WTC11 (cell line): ENCODE results near the gene TNK2. TPM values are rescaled to one million over a fixed set of nuclear protein-coding genes. Genes with fewer than 3 reads are reported as not detected.

ENCODE experiments used
- ATAC-seq: fragments of 200-7000 bp; cut with Tn5 transposase; 2 replicates; pipeline ENCODE4 v1.10.0; 2021; ENCODE audit warnings: mild to moderate bottlenecking, moderate library complexity
- CTCF ChIA-PET: fragments of 300-600 bp; sonication (Branson Sonifier 250); formaldehyde crosslinking; loops from one replicate; lab custom pipeline; 2021; ENCODE audit warnings: antibody characterized with exemption; lab: Charles Lee
- POLR2A ChIA-PET: fragments of 350-600 bp; sonication (Branson Sonifier 250); formaldehyde crosslinking; loops from one replicate; lab custom pipeline; 2021; ENCODE audit warnings: antibody characterized with exemption; lab: Charles Lee
- DNase-seq: peaks from one replicate; pipeline ENCODE4 v3.0.0; 2021; ENCODE audit warnings: low spot score
- H3K27ac Mint-ChIP-seq: 2 replicates; pipeline ENCODE4 v1.8.0; 2021; ENCODE audit warnings: mixed read lengths
- H3K27me3 Mint-ChIP-seq: 2 replicates; pipeline ENCODE4 v1.8.0; 2021; ENCODE audit warnings: low read depth, mild to moderate bottlenecking, moderate library complexity, mixed read lengths
- H3K36me3 Mint-ChIP-seq: 2 replicates; pipeline ENCODE4 v1.8.0; 2021; ENCODE audit warnings: mixed read lengths
- H3K4me1 Mint-ChIP-seq: 2 replicates; pipeline ENCODE4 v1.8.0; 2022; ENCODE audit warnings: mixed read lengths
- H3K4me3 Mint-ChIP-seq: 2 replicates; pipeline ENCODE4 v1.8.0; 2021; ENCODE audit warnings: mild to moderate bottlenecking, moderate library complexity, mixed read lengths
- H3K9me3 Mint-ChIP-seq: 2 replicates; pipeline ENCODE4 v1.8.0; 2021; ENCODE audit warnings: mixed read lengths
- ATF3 ChIP-seq: sonication (generic); formaldehyde crosslinking; conservative IDR thresholded peaks from 2 replicates; pipeline ENCODE4 v1.8.1; 2022; ENCODE audit warnings: mild to moderate bottlenecking, missing genetic modification reagents
- FOXK1 ChIP-seq: sonication (generic); formaldehyde crosslinking; IDR thresholded peaks from 2 replicates; pipeline ENCODE4 v1.8.0; 2022; ENCODE audit warnings: mild to moderate bottlenecking, moderate library complexity, missing genetic modification reagents
- FOXP1 ChIP-seq: sonication (generic); formaldehyde crosslinking; IDR thresholded peaks from 2 replicates; pipeline ENCODE4 v1.8.0; 2022; ENCODE audit warnings: missing genetic modification reagents, mild to moderate bottlenecking, moderate library complexity, borderline replicate concordance
- GRHL2 ChIP-seq: fragments of 250-450 bp; sonication (Bioruptor Pico); IDR thresholded peaks from 2 replicates; pipeline ENCODE4 v1.8.0; 2022; ENCODE audit warnings: mild to moderate bottlenecking, moderate library complexity; ENCODE audit not compliant: insufficient replicate concordance, severe bottlenecking
- HMGXB4 ChIP-seq: sonication (generic); formaldehyde crosslinking; IDR thresholded peaks from 2 replicates; pipeline ENCODE4 v1.8.1; 2023; ENCODE audit warnings: mild to moderate bottlenecking, moderate library complexity, missing genetic modification reagents
- NFATC4 ChIP-seq: fragments of 250-450 bp; sonication (Bioruptor Pico); IDR thresholded peaks from 2 replicates; pipeline ENCODE4 v1.9.0; 2021; ENCODE audit warnings: mild to moderate bottlenecking
- NFE2L1 ChIP-seq: sonication (generic); formaldehyde crosslinking; IDR thresholded peaks from 2 replicates; pipeline ENCODE4 v1.8.1; 2023; ENCODE audit warnings: missing genetic modification reagents
- NR1H2 ChIP-seq: sonication (generic); formaldehyde crosslinking; IDR thresholded peaks from 2 replicates; pipeline ENCODE4 v1.9.0; 2021; ENCODE audit warnings: mild to moderate bottlenecking, moderate library complexity, missing genetic modification reagents
- TP53 ChIP-seq: sonication (generic); formaldehyde crosslinking; IDR thresholded peaks from 2 replicates; pipeline ENCODE4 v1.8.1; 2023; ENCODE audit warnings: mild to moderate bottlenecking, missing genetic modification reagents
- total RNA-seq: library from RNA; stranded (reverse); gene quantifications from 3 replicates; pipeline ENCODE4 v1.2.3, GENCODE V29; 2021
- TF ChIP-seq, protein P1 (sequence below): sonication (generic); formaldehyde crosslinking; IDR thresholded peaks from 2 replicates; pipeline ENCODE4 v1.8.0; 2022; ENCODE audit warnings: mild to moderate bottlenecking, missing genetic modification reagents
- TF ChIP-seq, protein P2 (sequence below): sonication (generic); formaldehyde crosslinking; conservative IDR thresholded peaks from 2 replicates; pipeline ENCODE4 v1.8.1; 2023; ENCODE audit warnings: mild to moderate bottlenecking, low read depth, missing genetic modification reagents, moderate library complexity
- TF ChIP-seq, protein P3 (sequence below): sonication (generic); formaldehyde crosslinking; IDR thresholded peaks from 2 replicates; pipeline ENCODE4 v1.8.0; 2022; ENCODE audit warnings: mild to moderate bottlenecking, missing genetic modification reagents

The TNK2 gene
- total RNA-seq, 1 experiment from 2014 or later: 58.4 TPM

DNA sequence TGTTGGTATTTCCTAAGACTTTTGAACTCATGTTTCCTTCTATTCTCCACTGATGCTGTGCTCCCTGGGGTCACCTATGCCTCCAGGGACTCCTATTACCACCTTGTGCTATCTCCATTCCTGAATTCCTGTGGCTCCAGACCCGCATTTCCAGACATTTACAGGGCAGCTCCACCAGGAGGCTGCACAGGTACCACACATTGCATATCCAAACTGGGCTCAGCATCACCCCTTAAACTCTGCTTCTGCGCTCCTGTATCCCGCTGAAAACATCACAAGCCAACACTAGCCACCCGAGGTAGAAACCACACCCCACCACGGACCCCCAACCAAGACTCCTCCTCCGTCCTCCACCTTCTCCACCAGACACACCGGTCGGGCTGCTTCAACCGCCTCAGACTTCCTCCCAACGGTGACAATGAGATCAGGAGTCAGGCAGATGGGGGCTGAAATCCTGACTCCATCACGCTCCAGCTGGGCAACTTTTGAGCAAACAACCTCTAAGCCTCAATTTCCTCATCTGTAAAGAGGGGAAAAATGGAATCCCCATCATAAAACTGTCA lies 10.4 kb downstream of the TNK2 start:
- no peak for DNase-seq
- Mint-ChIP-seq H3K36me3 (no peaks in the 10 kb centered on the region), H3K9me3 (no peaks in the 10 kb centered on the region), H3K4me1 (peaks cover 35% of the 10 kb centered on the region), H3K4me3 (no peak overlapping the region), H3K27me3 (no peaks in the 10 kb centered on the region), H3K27ac (peak overlapping the region; percentile 37; the same call in 1 of the 2 replicates)
- ATAC-seq: 0 out of 2 replicates have a peak, but pooled peaks have one; percentile 3
- ChIA-PET CTCF (interaction anchor here (0.6 to 11.7 kb wide), 7 partner anchors 9 to 294 kb away, joined by 3 to 161 read pairs (median 5); partner anchors contain the start of gene TNK2), POLR2A (no interaction called here)
- no peak for TF ChIP-seq FOXP1 (CRISPR knock-in tag)
- no peak for TF ChIP-seq NFE2L1 (CRISPR knock-in tag)
- no peak for TF ChIP-seq TP53 (CRISPR knock-in tag)

DNA sequence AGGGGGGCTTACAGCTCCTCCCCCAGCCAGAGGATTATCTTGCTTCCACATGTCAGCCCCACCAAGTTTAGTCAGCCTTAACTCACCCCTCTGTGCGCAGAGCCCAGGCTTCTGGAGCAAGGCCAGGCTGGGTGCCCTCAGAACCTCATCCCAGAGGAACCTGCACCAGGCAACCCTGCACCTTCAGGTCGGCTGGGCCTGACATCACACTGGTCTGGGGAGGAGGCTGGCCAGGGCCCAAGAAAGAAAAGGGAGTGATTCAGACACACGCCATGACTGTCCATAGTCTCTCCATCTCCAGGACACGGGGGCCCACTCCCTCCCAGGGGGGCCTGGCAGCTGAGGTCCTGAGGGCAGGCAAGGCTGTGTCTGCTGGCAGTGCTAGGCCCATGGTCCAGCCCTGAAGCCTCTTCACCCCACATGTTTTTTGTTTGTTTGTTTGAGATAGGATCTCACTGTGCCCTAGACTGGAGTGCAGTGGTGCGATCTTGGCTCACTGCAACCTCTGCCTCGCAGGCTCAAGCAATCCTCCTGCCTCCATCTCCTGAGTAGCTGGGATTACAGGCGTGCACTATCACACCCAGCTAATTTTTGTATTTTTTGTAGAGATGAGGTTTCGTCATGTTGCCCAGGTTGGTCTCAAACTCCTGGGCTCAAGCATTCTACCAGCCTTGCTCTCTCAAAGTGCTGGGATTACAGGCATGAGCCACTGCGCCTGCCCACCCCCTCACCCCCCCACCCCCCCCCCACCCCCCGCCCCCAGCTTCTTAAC lies 11.1 kb downstream of the TNK2 start:
- peaks cover 36% of the 10 kb centered on the region for H3K4me1 Mint-ChIP-seq
- H3K36me3 Mint-ChIP-seq: no peaks in the 10 kb centered on the region
- no peaks in the 10 kb centered on the region for H3K9me3 Mint-ChIP-seq
- ChIA-PET CTCF (interaction anchor here (0.6 to 11.7 kb wide), 8 partner anchors 8 to 150 kb away, joined by 3 to 161 read pairs (median 6); partner anchors contain the start of gene TNK2), POLR2A (no interaction called here)
- ATAC-seq (no peak), DNase-seq (no peak)
- H3K27ac Mint-ChIP-seq: peak overlapping the region; percentile 36
- H3K27me3 Mint-ChIP-seq: no peaks in the 10 kb centered on the region
- H3K4me3 Mint-ChIP-seq: peak overlapping the region; percentile 79; the same call in 1 of the 2 replicates
- TF ChIP-seq, protein P1, sequence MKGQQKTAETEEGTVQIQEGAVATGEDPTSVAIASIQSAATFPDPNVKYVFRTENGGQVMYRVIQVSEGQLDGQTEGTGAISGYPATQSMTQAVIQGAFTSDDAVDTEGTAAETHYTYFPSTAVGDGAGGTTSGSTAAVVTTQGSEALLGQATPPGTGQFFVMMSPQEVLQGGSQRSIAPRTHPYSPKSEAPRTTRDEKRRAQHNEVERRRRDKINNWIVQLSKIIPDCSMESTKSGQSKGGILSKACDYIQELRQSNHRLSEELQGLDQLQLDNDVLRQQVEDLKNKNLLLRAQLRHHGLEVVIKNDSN: no peak

DNA sequence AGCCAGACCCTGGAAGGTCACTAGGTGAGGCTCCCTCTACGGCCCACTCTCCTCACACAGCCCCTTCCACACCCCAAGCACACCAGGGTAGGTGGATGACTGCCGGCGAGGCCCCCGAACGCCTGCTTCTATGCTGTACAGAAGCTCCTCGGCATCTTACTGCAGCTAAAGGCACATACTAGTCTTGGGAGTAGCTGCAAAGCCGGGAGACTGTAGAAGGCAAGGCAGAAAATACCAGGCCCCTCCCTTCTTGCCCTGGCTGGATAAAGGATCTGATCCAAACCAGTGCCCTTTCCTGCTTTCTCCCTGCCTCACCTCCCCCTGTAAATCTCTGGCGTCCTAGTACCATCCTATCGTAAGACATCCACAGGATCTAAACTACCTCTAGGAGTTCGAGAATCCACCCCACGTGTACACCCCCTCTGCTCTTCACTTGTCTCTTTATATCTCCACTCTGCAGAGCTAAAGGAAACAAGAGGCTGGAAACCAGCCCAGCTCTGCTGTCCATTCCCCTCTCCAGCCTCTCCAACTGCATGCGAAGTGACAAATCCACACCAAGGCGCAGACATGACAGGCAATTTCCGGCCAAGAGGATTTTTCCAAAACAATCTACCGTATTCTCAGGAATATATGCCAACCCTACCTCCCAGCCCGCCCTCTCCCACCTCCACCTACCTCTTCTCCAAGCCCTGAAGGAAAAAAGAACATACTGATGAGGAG lies 11.8 kb downstream of the TNK2 start:
- H3K9me3 Mint-ChIP-seq: no peaks in the 10 kb centered on the region
- ATAC-seq: peak; percentile 2
- TF ChIP-seq GRHL2: no peak
- TF ChIP-seq FOXK1 (CRISPR knock-in tag): no peak
- no peak for TF ChIP-seq NFATC4 (CRISPR knock-in tag)
- no peak for TF ChIP-seq NR1H2 (CRISPR knock-in tag)
- TF ChIP-seq ATF3 (CRISPR knock-in tag): no peak
- TF ChIP-seq, protein P2, sequence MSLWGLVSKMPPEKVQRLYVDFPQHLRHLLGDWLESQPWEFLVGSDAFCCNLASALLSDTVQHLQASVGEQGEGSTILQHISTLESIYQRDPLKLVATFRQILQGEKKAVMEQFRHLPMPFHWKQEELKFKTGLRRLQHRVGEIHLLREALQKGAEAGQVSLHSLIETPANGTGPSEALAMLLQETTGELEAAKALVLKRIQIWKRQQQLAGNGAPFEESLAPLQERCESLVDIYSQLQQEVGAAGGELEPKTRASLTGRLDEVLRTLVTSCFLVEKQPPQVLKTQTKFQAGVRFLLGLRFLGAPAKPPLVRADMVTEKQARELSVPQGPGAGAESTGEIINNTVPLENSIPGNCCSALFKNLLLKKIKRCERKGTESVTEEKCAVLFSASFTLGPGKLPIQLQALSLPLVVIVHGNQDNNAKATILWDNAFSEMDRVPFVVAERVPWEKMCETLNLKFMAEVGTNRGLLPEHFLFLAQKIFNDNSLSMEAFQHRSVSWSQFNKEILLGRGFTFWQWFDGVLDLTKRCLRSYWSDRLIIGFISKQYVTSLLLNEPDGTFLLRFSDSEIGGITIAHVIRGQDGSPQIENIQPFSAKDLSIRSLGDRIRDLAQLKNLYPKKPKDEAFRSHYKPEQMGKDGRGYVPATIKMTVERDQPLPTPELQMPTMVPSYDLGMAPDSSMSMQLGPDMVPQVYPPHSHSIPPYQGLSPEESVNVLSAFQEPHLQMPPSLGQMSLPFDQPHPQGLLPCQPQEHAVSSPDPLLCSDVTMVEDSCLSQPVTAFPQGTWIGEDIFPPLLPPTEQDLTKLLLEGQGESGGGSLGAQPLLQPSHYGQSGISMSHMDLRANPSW: no peak
- TF ChIP-seq HMGXB4 (CRISPR knock-in tag): no peak
- TF ChIP-seq, protein P3, sequence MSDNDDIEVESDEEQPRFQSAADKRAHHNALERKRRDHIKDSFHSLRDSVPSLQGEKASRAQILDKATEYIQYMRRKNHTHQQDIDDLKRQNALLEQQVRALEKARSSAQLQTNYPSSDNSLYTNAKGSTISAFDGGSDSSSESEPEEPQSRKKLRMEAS (CRISPR knock-in tag): peak; percentile 29; the same call in 1 of the 2 replicates
- TF ChIP-seq, all 79 proteins: peak for 1
- no peaks in the 10 kb centered on the region for H3K27me3 Mint-ChIP-seq
- peak overlapping the region; percentile 79 for H3K4me3 Mint-ChIP-seq
- POLR2A ChIA-PET: interaction anchor here (0.6 kb wide), 1 partner anchor 193 kb away, joined by 4 read pairs; no protein-coding TSS in a partner anchor
- peaks cover 40% of the 10 kb centered on the region for H3K4me1 Mint-ChIP-seq
- CTCF ChIA-PET: interaction anchor here (1.7 to 11.7 kb wide), 7 partner anchors 12 to 149 kb away, joined by 6 to 167 read pairs (median 76); partner anchors contain the start of gene TNK2
- no peak overlapping the region for H3K27ac Mint-ChIP-seq
- no peaks in the 10 kb centered on the region for H3K36me3 Mint-ChIP-seq
- no peak for DNase-seq
